Measurements from ENCODE around the gene RAB7B.

RAB7B gene

GRCh38 chr1:205967554-205968335 is 35.5 kb downstream of the RAB7B start:
- H3K4me3 ChIP-seq (ENCODE audit: low read length), result no peak overlapping the region
- TF ChIP-seq CTCF (conservative IDR thresholded peaks at IDR 0.05; ENCODE audit: low read length), result no peak
- peak; percentile 30 for DNase-seq (ENCODE audit: low read depth)

GRCh38 chr1:205965036-205965884 is 37.9 kb downstream of the RAB7B start:
- H3K4me3 ChIP-seq (ENCODE audit: low read length), result no peak overlapping the region
- DNase-seq (ENCODE audit: low read depth), result no peak
- TF ChIP-seq CTCF (conservative IDR thresholded peaks at IDR 0.05; ENCODE audit: low read length), result no peak

- DNase-seq (ENCODE audit: low read depth), result peak; percentile 82
- H3K4me3 ChIP-seq (ENCODE audit: low read length), result no peak overlapping the region
- TF ChIP-seq CTCF (conservative IDR thresholded peaks at IDR 0.05; ENCODE audit: low read length), result no peak
Observed at GRCh38 chr1:205963352-205964155, 39.6 kb downstream of the RAB7B start.

- no peak overlapping the region for H3K4me3 ChIP-seq (ENCODE audit: low read length)
- DNase-seq (ENCODE audit: low read depth), result peak; percentile 29
- no peak for TF ChIP-seq CTCF (conservative IDR thresholded peaks at IDR 0.05; ENCODE audit: low read length)
Observed at GRCh38 chr1:205962821-205963221, 40.4 kb downstream of the RAB7B start.

- H3K4me3 ChIP-seq (ENCODE audit: low read length), result no peak overlapping the region
- DNase-seq (ENCODE audit: low read depth), result no peak
- TF ChIP-seq CTCF (conservative IDR thresholded peaks at IDR 0.05; ENCODE audit: low read length), result no peak
Observed at GRCh38 chr1:205961991-205962820, 41.0 kb downstream of the RAB7B start.

- DNase-seq (ENCODE audit: low read depth), result peak; percentile 17
- no peak for TF ChIP-seq CTCF (conservative IDR thresholded peaks at IDR 0.05; ENCODE audit: low read length)
- H3K4me3 ChIP-seq (ENCODE audit: low read length), result no peak overlapping the region
Observed at GRCh38 chr1:205961405-205961804, 41.8 kb downstream of the RAB7B start.
